H9 (cell line): ENCODE measurements around the gene OR1J2. TPM values are rescaled to one million over a fixed set of nuclear protein-coding genes. Genes with fewer than 3 reads are reported as not detected.

Experiments used
- DNase-seq: peaks from one replicate; pipeline ENCODE4 v3.0.0-alpha.2; 2017
- H2AFZ ChIP-seq: one replicate; pipeline ENCODE4 v1.6.1; 2013; ENCODE audit warnings: mild to moderate bottlenecking, low read length, control low read depth, moderate library complexity
- H2AK5ac ChIP-seq: 2 replicates; pipeline ENCODE4 v1.6.1; 2013; ENCODE audit warnings: low read length, control low read depth, mixed read lengths; ENCODE audit not compliant: insufficient read length
- H2BK120ac ChIP-seq: one replicate; pipeline ENCODE4 v1.6.1; 2013; ENCODE audit warnings: low read depth, mild to moderate bottlenecking, low read length, control low read depth, inconsistent platforms; ENCODE audit not compliant: poor library complexity, severe bottlenecking
- H2BK12ac ChIP-seq: 2 replicates; pipeline ENCODE4 v1.6.1; 2013; ENCODE audit warnings: low read length, control low read depth, mixed read lengths, low read depth; ENCODE audit not compliant: insufficient read length
- H2BK15ac ChIP-seq: 2 replicates; pipeline ENCODE4 v1.6.1; 2013; ENCODE audit warnings: low read depth, low read length, control low read depth
- H2BK20ac ChIP-seq: one replicate; pipeline ENCODE4 v1.6.1; 2013; ENCODE audit warnings: low read depth, mild to moderate bottlenecking, low read length, control low read depth, inconsistent platforms; ENCODE audit not compliant: poor library complexity, severe bottlenecking
- H2BK5ac ChIP-seq: 2 replicates; pipeline ENCODE4 v1.6.1; 2013; ENCODE audit warnings: low read length, control low read depth, mixed read lengths; ENCODE audit not compliant: insufficient read length
- H3K14ac ChIP-seq: 2 replicates; pipeline ENCODE4 v1.6.1; 2013; ENCODE audit warnings: low read length, control low read depth; ENCODE audit not compliant: insufficient read depth
- H3K18ac ChIP-seq: 2 replicates; pipeline ENCODE4 v1.6.1; 2013; ENCODE audit warnings: low read depth, mild to moderate bottlenecking, mixed read lengths, low read length, control low read depth; ENCODE audit not compliant: insufficient read length
- H3K23ac ChIP-seq: 2 replicates; pipeline ENCODE4 v1.6.1; 2013; ENCODE audit warnings: low read length, control low read depth, mixed read lengths, low read depth; ENCODE audit not compliant: insufficient read length
- H3K23me2 ChIP-seq: 2 replicates; pipeline ENCODE4 v1.6.1; 2013; ENCODE audit warnings: low read depth, mild to moderate bottlenecking, mixed read lengths, low read length, control low read depth; ENCODE audit not compliant: insufficient read length, poor library complexity, severe bottlenecking
- H3K27ac ChIP-seq: 2 replicates; pipeline ENCODE4 v1.5.1; 2013; ENCODE audit warnings: low read length, control low read depth, mixed read lengths, low read depth; ENCODE audit not compliant: insufficient read length
- H3K27me3 ChIP-seq: 2 replicates; pipeline ENCODE4 v1.6.1; 2013; ENCODE audit warnings: low read length, control low read depth, inconsistent platforms; ENCODE audit not compliant: insufficient read depth
- H3K4ac ChIP-seq: 2 replicates; pipeline ENCODE4 v1.6.1; 2013; ENCODE audit warnings: low read depth, mild to moderate bottlenecking, control low read depth, inconsistent platforms, low read length, moderate library complexity
- H3K4me1 ChIP-seq: 2 replicates; pipeline ENCODE4 v1.6.1; 2013; ENCODE audit warnings: low read length, control low read depth, inconsistent platforms; ENCODE audit not compliant: insufficient read depth
- H3K4me2 ChIP-seq: 2 replicates; pipeline ENCODE4 v1.6.1; 2013; ENCODE audit warnings: low read length, control low read depth, mixed read lengths; ENCODE audit not compliant: insufficient read length, insufficient read depth
- H3K56ac ChIP-seq: 2 replicates; pipeline ENCODE4 v1.6.1; 2013; ENCODE audit warnings: low read depth, mild to moderate bottlenecking, mixed read lengths, low read length, control low read depth; ENCODE audit not compliant: insufficient read length
- H3K79me1 ChIP-seq: 2 replicates; pipeline ENCODE4 v1.6.1; 2013; ENCODE audit warnings: low read depth, mild to moderate bottlenecking, moderate library complexity, low read length, control low read depth, inconsistent platforms; ENCODE audit not compliant: insufficient read depth, poor library complexity, severe bottlenecking
- H3K79me2 ChIP-seq: 2 replicates; pipeline ENCODE4 v1.6.1; 2013; ENCODE audit warnings: low read length, control low read depth, inconsistent platforms; ENCODE audit not compliant: insufficient read depth
- H3K9ac ChIP-seq: 2 replicates; pipeline ENCODE4 v1.6.1; 2013; ENCODE audit warnings: low read length, control low read depth, mixed read lengths; ENCODE audit not compliant: insufficient read length; ENCODE audit errors: extremely low read depth
- H3K9me3 ChIP-seq: one replicate; pipeline ENCODE4 v1.6.1; 2013; ENCODE audit warnings: low read depth, low read length, inconsistent platforms; ENCODE audit not compliant: control insufficient read depth
- H3T11ph ChIP-seq: one replicate; pipeline ENCODE4 v1.6.1; 2013; ENCODE audit warnings: mild to moderate bottlenecking, low read length, control low read depth, inconsistent platforms
- H4K20me1 ChIP-seq: one replicate; pipeline ENCODE4 v1.6.1; 2013; ENCODE audit not compliant: control insufficient read depth, insufficient read length, insufficient read depth
- H4K5ac ChIP-seq: 2 replicates; pipeline ENCODE4 v1.6.1; 2013; ENCODE audit warnings: low read depth, mild to moderate bottlenecking, mixed read lengths, low read length, control low read depth; ENCODE audit not compliant: insufficient read length
- H4K8ac ChIP-seq: replicated peaks from 2 replicates; pipeline ENCODE4 v1.6.1; 2013; ENCODE audit warnings: low read length, control low read depth, mixed read lengths, low read depth; ENCODE audit not compliant: insufficient read length
- H4K91ac ChIP-seq: 2 replicates; pipeline ENCODE4 v1.6.1; 2013; ENCODE audit warnings: low read depth, mild to moderate bottlenecking, moderate library complexity, mixed read lengths, low read length, control low read depth; ENCODE audit not compliant: insufficient read length
- H3K27ac Mint-ChIP-seq, 3 experiments: 2 replicates in 2 of 3; 3 replicates in 1 of 3; pipeline ENCODE4 v1.8.0; 2020 to 2021; ENCODE audit warnings: mixed read lengths in 3 of 3, mild to moderate bottlenecking in 1 of 3, moderate library complexity in 1 of 3
- H3K27me3 Mint-ChIP-seq: 2 replicates; pipeline ENCODE4 v1.8.0; 2021; ENCODE audit warnings: low read depth, mild to moderate bottlenecking, moderate library complexity, mixed read lengths
- H3K36me3 Mint-ChIP-seq, 3 experiments: 2 replicates in 2 of 3; 3 replicates in 1 of 3; pipeline ENCODE4 v1.8.0; 2020 to 2021; ENCODE audit warnings: low read depth in 3 of 3, mixed read lengths in 3 of 3; ENCODE audit not compliant: insufficient read depth in 1 of 3
- H3K4me1 Mint-ChIP-seq, 2 experiments: 2 replicates each; pipeline ENCODE4 v1.8.0; 2020; ENCODE audit warnings: mixed read lengths in 2 of 2
- H3K4me3 Mint-ChIP-seq, 2 experiments: 2 replicates in 1 of 2; 3 replicates in 1 of 2; pipeline ENCODE4 v1.8.0; 2020 to 2021; ENCODE audit warnings: mild to moderate bottlenecking in 2 of 2, mixed read lengths in 2 of 2, moderate library complexity in 1 of 2
- H3K9me3 Mint-ChIP-seq, 2 experiments: 2 replicates in 1 of 2; 3 replicates in 1 of 2; pipeline ENCODE4 v1.8.0; 2020; ENCODE audit warnings: mild to moderate bottlenecking in 2 of 2, mixed read lengths in 2 of 2, moderate library complexity in 1 of 2
- WGBS: extraction: QIAGEN DNeasy Blood & Tissue Kit; methylation state at CpG from one replicate; pipeline ENCODE4 v1.1.7; 2013; ENCODE audit warnings: missing lambda C conversion rate, low lambda C conversion rate, mixed read lengths; ENCODE audit not compliant: insufficient read length; ENCODE audit errors: extremely low coverage; 5-methylcytosine and 5-hydroxymethylcytosine counted together
- total RNA-seq: library from RNA; stranded (reverse); gene quantifications from 2 replicates; pipeline ENCODE4 v1.2.1, GENCODE V29; 2021
- TF ChIP-seq, protein P1 (sequence below): fragments of 200-600 bp; sonication (generic); conservative IDR thresholded peaks from 3 replicates; pipeline ENCODE4 v1.8.0; 2021; ENCODE audit warnings: antibody characterized with exemption, mild to moderate bottlenecking

Gene OR1J2
- total RNA-seq, 1 experiment from 2014 or later: not detected

DNA sequence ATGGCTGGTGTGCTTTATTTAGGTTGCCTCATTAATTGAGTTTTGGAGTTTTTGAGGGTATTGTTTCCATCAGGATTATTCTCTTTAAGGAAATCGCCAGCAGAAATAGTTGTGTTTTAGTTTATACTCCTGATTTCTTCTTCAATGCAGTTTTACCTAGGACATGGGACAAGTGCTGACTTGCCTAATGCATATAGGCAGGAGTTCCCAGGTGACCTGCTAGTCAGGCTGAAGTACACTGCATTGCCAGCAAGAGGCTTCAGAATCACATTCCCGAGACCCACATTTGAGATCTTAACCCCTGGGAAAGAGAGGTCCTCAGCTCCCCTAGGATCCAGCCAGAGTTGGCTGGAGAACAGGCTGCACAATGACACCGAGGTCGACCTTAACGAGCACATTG is 40.8 kb downstream of the OR1J2 start:
- H3K79me2 ChIP-seq: no peaks in the 10 kb centered on the region
- H4K8ac ChIP-seq: no peak overlapping the region
- H2BK5ac ChIP-seq: no peak overlapping the region
- no CpG with 5 or more reads among the region's 5 CpGs for WGBS
- no peak overlapping the region for H4K91ac ChIP-seq
- no peaks in the 10 kb centered on the region for H3K23me2 ChIP-seq
- no peak overlapping the region for H3T11ph ChIP-seq
- no peak overlapping the region for H2BK12ac ChIP-seq
- H3K9ac ChIP-seq: no peak overlapping the region
- H3K4ac ChIP-seq: no peak overlapping the region
- no peak overlapping the region for H3K23ac ChIP-seq
- DNase-seq: no peak
- H3K27me3 ChIP-seq: no peaks in the 10 kb centered on the region
- H3K56ac ChIP-seq: no peak overlapping the region
- H3K9me3 ChIP-seq: peaks cover 40% of the 10 kb centered on the region
- no peak overlapping the region for H3K27ac ChIP-seq
- no peak overlapping the region for H3K4me3 Mint-ChIP-seq
- no peak overlapping the region for H3K4me2 ChIP-seq
- no peaks in the 10 kb centered on the region for H3K4me1 Mint-ChIP-seq
- H2AFZ ChIP-seq: no peak overlapping the region
- TF ChIP-seq, protein P1, sequence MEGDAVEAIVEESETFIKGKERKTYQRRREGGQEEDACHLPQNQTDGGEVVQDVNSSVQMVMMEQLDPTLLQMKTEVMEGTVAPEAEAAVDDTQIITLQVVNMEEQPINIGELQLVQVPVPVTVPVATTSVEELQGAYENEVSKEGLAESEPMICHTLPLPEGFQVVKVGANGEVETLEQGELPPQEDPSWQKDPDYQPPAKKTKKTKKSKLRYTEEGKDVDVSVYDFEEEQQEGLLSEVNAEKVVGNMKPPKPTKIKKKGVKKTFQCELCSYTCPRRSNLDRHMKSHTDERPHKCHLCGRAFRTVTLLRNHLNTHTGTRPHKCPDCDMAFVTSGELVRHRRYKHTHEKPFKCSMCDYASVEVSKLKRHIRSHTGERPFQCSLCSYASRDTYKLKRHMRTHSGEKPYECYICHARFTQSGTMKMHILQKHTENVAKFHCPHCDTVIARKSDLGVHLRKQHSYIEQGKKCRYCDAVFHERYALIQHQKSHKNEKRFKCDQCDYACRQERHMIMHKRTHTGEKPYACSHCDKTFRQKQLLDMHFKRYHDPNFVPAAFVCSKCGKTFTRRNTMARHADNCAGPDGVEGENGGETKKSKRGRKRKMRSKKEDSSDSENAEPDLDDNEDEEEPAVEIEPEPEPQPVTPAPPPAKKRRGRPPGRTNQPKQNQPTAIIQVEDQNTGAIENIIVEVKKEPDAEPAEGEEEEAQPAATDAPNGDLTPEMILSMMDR: no peak
- no peaks in the 10 kb centered on the region for H3K79me1 ChIP-seq
- H4K5ac ChIP-seq: no peak overlapping the region
- H4K20me1 ChIP-seq: no peaks in the 10 kb centered on the region
- H2AK5ac ChIP-seq: no peak overlapping the region
- H3K14ac ChIP-seq: no peak overlapping the region
- H3K18ac ChIP-seq: no peak overlapping the region
- no peak overlapping the region for H2BK15ac ChIP-seq
- no peaks in the 10 kb centered on the region; the same call in none of the 2 replicates for H3K27me3 Mint-ChIP-seq
- H3K36me3 Mint-ChIP-seq: peaks cover 0 to 35% (median 5%) of the 10 kb centered on the region in 3 experiments; a peak in 5 of 7 replicates
- H3K27ac Mint-ChIP-seq: no peak overlapping the region
- no peak overlapping the region for H2BK120ac ChIP-seq
- H2BK20ac ChIP-seq: no peak overlapping the region
- H3K9me3 Mint-ChIP-seq: peaks cover 84 to 90% of the 10 kb centered on the region in 2 experiments
- H3K4me1 ChIP-seq: no peaks in the 10 kb centered on the region
